HG03103 (cell line): ENCODE results near the gene SLC35A3.
"Not testable (repeated sequence)": the region's sequence is repeated elsewhere in the genome, so short reads cannot be mapped to it uniquely, and the experiment has no call there.

Source experiments
- ATAC-seq: cut with Tn5 transposase; IDR thresholded peaks from one replicate; pipeline ENCODE4 v1.9.1; 2021; ENCODE audit warnings: low read depth; ENCODE audit not compliant: unreplicated experiment

The SLC35A3 gene

GRCh38 chr1:99970713-99971255, 988 bp downstream of the SLC35A3 start:
- no peak for ATAC-seq

- not testable (repeated sequence) for ATAC-seq
Measured at GRCh38 chr1:99972066-99972465, 2.3 kb downstream of the SLC35A3 start.

- ATAC-seq, result no peak
Measured at GRCh38 chr1:99975529-99975928, 5.7 kb downstream of the SLC35A3 start.

DNA sequence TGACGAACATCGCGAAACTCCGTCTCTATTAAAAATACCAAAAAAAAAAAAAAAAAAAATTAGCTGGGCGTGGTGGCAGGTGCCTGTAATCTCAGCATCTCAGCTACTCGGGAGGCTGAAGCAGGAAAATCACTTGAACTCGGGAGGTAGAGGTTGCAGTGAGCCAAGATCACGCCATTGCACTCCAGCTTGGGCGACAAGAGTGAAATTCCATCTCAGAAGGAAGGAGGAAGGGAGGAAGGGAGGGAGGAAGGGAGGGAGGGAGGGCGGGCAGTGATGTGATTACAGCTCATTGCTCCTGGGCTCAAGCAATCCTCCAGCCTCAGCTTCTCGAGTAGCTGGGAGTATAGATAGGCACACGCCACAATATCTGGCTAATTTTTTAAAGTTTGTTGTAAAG, 7.5 kb downstream of the SLC35A3 start:
- ATAC-seq, result not testable (repeated sequence)

DNA sequence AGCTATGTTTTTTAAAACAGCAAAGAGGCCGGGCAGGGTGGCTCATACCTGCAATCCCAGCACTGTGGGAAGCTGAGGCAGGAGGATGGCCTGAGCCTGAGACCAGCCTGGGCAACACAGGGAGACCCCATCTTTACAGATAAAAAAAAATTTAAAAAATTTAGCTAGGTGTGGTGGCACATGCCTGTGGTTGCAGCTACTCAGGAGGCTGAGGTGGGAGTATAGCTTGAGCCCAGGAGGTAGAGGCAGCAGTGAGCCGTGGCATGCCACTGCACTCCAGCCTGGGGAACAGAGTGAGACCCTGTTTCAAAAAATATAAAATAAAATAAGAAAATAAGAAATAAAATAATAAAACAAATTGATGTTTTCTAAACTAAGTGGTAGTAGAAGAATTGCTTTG, 8.4 kb downstream of the SLC35A3 start:
- no peak for ATAC-seq

GRCh38 chr1:99979091-99979490, 9.3 kb downstream of the SLC35A3 start:
- no peak for ATAC-seq

GRCh38 chr1:99980928-99981327, 11.1 kb downstream of the SLC35A3 start:
- no peak for ATAC-seq

- no peak for ATAC-seq
Measured at GRCh38 chr1:99986656-99987225, 16.9 kb downstream of the SLC35A3 start.

DNA sequence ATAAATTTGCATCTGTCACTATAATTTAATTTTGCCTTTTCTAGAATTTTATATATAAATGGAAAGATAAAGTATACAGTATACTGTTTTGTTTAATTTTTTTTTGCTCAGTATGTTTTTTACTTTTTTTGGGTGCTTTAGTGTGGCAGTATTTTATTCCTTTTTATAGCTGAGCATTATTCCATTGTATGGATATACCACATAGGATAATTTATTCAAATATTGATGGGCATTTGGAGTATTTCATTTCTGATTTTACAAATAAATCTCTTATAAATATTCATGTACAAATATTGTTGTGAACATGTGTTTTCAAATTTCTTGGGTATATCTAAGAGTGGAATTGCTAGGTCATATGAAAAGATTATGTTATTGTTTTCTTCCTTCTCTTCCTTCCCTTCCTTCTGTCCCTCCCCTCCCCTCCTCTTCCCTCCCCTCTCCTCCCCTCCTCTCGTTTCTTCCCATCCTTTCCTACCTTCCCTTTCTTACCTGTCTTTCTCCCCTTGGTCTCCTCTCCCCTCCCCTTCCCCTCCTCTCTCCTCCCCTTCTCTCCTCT, 18.5 kb downstream of the SLC35A3 start:
- ATAC-seq, result no peak

DNA sequence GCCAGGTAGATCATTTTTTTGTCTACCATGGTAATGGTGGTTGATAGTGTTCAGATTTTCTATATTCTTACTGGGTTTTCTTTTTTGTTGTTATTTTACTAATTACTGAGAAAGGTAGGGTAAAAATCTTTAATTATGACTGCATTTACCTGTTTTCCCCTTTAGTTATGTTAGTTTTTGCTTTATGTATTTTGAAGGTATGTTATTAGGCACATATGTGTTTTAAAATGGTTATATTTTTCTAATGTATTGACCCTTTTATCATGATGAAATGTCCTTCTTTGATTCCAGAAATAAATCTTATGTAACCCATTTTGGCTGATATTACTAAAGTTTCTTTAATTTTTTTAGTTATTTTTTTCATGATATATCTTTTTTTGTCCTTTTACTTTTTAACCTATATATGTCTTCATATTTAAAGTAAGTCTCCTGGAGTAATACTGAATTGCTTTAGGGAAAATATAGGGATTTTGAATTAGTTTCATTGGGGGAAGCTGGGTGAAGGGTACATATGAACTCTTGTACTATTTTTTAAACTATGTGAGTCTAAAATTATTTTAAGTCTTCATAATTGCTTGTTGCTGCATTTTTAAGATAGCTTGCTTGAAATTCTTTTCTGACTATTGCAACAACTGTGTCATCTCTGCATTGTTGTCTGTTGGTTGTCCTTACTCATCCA, 22.4 kb downstream of the SLC35A3 start:
- ATAC-seq, result no peak

- ATAC-seq, result no peak
Measured at GRCh38 chr1:99992760-99993467, 23.1 kb downstream of the SLC35A3 start.

- no peak for ATAC-seq
Measured at GRCh38 chr1:99993468-99993845, 23.7 kb downstream of the SLC35A3 start.

- ATAC-seq, result no peak
Measured at GRCh38 chr1:99994496-99994895, 24.7 kb downstream of the SLC35A3 start.

GRCh38 chr1:99996951-99997350, 27.2 kb downstream of the SLC35A3 start:
- no peak for ATAC-seq

GRCh38 chr1:100001462-100001861, 31.7 kb downstream of the SLC35A3 start:
- no peak for ATAC-seq

DNA sequence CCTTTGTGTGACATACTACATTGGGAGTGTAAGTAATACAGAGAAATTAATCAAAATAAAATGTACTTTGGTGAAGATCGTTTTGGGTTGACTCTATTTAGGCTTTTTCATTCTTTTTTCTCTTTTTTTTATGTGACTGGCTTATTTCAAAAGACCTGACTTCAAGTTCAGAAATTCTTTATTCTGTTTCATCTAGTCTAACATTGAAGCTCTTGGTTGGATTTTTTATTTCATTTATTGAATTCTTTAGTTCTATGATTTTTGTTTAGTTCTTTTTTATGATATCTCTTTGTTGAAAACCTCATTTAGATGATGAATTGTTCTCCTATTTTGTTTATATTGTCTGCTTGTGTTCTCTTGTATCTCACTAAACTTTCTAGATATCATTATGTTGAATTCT, 35.6 kb downstream of the SLC35A3 start:
- no peak for ATAC-seq

DNA sequence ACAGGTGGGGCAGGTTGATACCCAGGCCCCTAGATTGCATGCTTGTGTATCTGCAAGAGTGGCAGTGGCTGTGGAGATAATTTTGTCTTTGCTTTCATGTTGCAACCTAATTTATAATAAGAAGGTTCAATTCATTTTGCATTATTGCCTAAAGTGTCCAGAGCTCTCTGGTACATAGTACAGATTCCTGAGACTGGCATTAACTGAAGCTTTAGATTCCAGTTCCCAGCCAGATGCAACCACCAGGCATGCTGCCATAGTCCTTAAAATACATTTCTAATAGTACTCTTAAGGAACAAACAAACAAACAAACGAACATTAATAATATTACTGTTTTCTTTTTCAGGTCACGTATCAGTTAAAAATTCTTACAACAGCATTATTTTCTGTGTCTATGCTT, 36.9 kb downstream of the SLC35A3 start:
- no peak for ATAC-seq

DNA sequence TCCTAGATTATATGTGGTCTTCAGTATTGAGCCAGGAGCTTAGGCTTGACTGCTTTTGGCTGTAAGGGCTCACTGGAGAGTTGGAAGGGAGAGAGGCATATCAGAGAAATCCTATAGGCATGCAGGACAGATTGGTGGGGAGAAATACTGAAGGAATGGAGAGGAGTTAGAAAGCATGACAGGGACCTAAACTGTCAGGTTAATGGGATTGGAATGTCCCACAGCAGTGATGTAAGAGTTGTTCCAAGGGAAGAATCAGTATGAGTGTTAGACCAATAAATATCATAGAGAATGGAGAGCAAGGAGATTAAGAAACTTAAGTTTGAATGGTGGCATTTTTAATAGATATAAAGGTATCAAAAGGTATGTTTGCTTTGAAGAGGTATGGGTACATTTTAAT, 39.7 kb downstream of the SLC35A3 start:
- ATAC-seq, result no peak

DNA sequence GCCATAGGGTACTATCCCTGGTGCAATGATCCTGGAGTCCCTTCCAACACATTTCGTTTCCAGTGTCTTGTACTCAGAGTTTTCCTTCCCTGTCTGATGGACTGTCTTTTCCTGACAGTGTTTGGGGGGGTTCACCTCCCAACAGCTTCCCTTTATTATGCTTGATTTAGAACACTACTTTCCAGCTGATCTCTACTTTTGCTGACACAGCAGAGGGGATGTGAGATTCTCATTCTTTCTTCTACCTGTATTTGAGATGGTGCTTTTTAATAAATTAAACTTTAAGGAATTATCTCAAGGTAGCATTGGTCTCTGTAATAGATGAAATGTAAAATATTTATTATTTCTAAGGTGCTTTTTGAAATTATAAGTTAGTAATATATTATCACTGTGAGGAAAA, 41.0 kb downstream of the SLC35A3 start:
- no peak for ATAC-seq

DNA sequence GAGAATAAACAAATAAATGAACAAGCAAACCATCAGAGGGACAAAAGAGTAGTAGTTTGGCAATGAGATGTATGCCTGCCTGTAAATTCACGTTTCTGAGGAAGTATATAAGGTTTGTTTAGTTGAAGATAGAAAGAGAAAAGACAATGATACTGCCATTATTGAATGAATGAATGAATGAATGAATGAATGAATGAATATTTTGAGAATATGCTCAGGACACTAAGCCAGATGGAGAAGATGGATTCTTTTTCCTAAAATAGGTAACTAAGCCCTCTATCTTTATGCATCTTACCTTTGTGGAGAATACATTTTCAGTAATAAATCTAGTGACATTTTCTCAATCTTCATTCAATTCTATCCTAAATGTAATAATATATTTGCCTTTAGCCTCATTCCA, 49.4 kb downstream of the SLC35A3 start:
- no peak for ATAC-seq

DNA sequence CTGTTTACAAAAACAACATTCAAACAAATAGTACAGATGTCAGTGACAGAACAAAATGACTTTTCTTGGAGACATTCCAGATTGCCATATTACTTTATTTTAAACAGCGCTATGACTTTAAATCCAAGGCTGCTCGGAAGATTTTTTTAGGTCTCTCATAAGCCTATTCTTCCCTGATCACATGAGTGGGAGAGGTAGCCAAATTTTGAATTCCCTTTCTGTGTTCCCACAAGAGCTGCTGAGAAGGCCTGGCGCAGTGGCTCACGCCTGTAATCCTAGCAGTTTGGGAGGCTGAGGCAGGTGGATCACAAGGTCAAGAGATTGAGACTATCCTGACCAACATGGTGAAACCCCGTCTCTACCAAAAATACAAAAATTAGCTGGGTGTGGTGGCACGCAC, 53.7 kb downstream of the SLC35A3 start:
- ATAC-seq, result no peak
